ENCODE measurements around the gene IL1RN. TPM values are rescaled to one million over a fixed set of nuclear protein-coding genes. Genes with fewer than 3 reads are reported as not detected.

The IL1RN gene
- total and polyA plus RNA-seq, 2 donors (not counting 3 experiments of a cell fraction or from before 2014, with no cell fraction given), result not detected

DNA sequence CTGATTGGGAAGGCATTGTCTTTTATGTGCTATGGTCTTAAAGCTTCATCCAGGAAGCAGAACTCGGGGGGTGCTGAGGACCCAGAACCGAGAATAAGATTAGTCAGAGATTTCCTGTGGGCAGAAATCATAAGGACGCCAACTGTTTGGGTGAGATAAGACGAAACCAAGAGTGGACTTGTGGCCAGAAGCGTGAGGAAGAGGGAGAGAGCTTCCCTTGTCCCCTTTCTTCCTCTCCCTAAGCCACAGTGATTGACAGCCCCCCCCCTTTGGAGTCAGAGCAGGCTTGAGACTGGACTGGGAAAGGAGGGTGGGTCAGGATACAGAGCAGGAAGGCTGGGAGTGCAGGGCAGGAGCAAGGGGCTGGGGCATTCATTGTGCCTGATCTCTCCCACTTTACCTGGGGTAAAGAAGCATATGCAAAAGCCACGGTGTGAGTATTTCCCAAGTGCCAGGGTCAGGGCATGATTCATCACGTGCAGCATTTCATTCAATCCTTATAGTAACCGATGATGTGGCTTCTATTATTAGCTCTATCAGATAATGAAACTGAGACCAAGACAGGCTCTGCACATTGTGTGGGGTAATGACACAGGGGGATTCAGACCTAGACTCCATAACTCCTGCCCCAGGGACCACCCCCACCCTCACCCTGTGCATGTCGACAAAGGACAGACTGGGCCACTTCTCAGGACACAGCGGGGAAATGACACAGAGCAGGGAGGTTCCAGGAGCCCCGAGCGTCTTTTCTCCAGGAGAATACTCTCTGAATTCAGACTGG is 3.0 kb upstream of the IL1RN start:
- TF ChIP-seq CTCF (IDR thresholded peaks at IDR 0.05; ENCODE audit: extremely low read depth in 1 of 2, insufficient read depth in 1 of 2, low read depth in 1 of 2, low read length in 2 of 2), result no peak
- TF ChIP-seq MYC (IDR thresholded peaks at IDR 0.05; ENCODE audit: low read depth, low read length), result no peak
- no peak for TF ChIP-seq POLR2A (IDR thresholded peaks at IDR 0.05; ENCODE audit: low read depth, low read length)
- no peak for TF ChIP-seq JUN (IDR thresholded peaks at IDR 0.05; ENCODE audit: borderline replicate concordance, insufficient read depth, insufficient read length, low read depth)
- TF ChIP-seq FOS (IDR thresholded peaks at IDR 0.05; ENCODE audit: borderline replicate concordance, insufficient read depth, low read length), result no peak
- TF ChIP-seq MAX (IDR thresholded peaks at IDR 0.05; ENCODE audit: insufficient read depth, insufficient read length), result no peak
- TF ChIP-seq EZH2 (IDR thresholded peaks at IDR 0.05; ENCODE audit: borderline replicate concordance, low read depth, low read length, severe bottlenecking), result no peak
- TF ChIP-seq POLR2AphosphoS5 (IDR thresholded peaks at IDR 0.05; ENCODE audit: insufficient read depth, low read depth, low read length), result no peak
- TF ChIP-seq GATA2 (IDR thresholded peaks at IDR 0.05; ENCODE audit: insufficient read depth, insufficient read length, low read depth, low read length), result no peak
- no peaks in the 10 kb centered on the region for H3K36me3 ChIP-seq (ENCODE audit: control insufficient read depth in 2 of 2, extremely low read depth in 1 of 2, insufficient read depth in 2 of 2, low read length in 2 of 2)
- POLR2A ChIA-PET, result no interaction called here
- H3K27ac ChIP-seq (ENCODE audit: insufficient read depth, low read depth, low read length), result no peak overlapping the region
- BruUV-seq (replicated peaks), result no TSS peak
- peaks cover 2 to 13% of the 10 kb centered on the region in 2 experiments for H3K27me3 ChIP-seq (ENCODE audit: control insufficient read depth in 2 of 2, insufficient read depth in 2 of 2, low read length in 2 of 2)
- H3K9ac ChIP-seq (replicated peaks; ENCODE audit: extremely low read depth, insufficient read depth, low read length), result no peak overlapping the region
- dilution Hi-C loops (cut with MboI; ENCODE audit: extremely low pct_ligation_motif_present, low sequenced_read_pairs), result no loop called here
- no peak for FAIRE-seq
- no peaks in the 10 kb centered on the region for H3K9me3 ChIP-seq (replicated peaks; ENCODE audit: control insufficient read depth, insufficient read depth, low read length)
- H4K20me1 ChIP-seq (replicated peaks; ENCODE audit: control insufficient read depth, extremely low read depth, insufficient read depth, low read length), result no peaks in the 10 kb centered on the region
- peaks cover 11% of the 10 kb centered on the region for H3K4me1 ChIP-seq (ENCODE audit: control insufficient read depth, extremely low read depth, insufficient read depth, low read length)
- CTCF ChIA-PET, result interaction anchor here (0.6 to 1.4 kb wide), 2 partner anchors 14 to 44 kb away, joined by 3 to 4 read pairs; no protein-coding TSS in a partner anchor
- H3K9me1 ChIP-seq (replicated peaks; ENCODE audit: control insufficient read depth, extremely low read depth, insufficient read depth, low read length), result no peaks in the 10 kb centered on the region
- H3K4me3 ChIP-seq (replicated peaks in 1 of 3; ENCODE audit: insufficient read depth in 1 of 3, low read depth in 1 of 3, low read length in 3 of 3), result no peak overlapping the region
- intact Hi-C loops (cut with micrococcal nuclease), result no loop called here
- H3K79me2 ChIP-seq (ENCODE audit: control insufficient read depth, insufficient read depth, low read length), result no peaks in the 10 kb centered on the region
- H2AFZ ChIP-seq (ENCODE audit: low read depth, low read length), result no peak overlapping the region
- no peak for DNase-seq (ENCODE audit: low read depth, low spot score)
- H3K4me2 ChIP-seq (ENCODE audit: insufficient read depth, low read length), result no peak overlapping the region
